HCT116 (cell line): Measurements from ENCODE around the gene TMC1. TPM values are rescaled to one million over a fixed set of nuclear protein-coding genes. Genes with fewer than 3 reads are reported as not detected.
A peak's percentile ranks its signal among the peaks of the same experiment; 100 is the strongest.

Source experiments
- ATAC-seq: fragments of 200-7000 bp; cut with Tn5 transposase; 2 replicates; pipeline ENCODE4 v1.9.1; 2020; ENCODE audit warnings: mild to moderate bottlenecking, moderate library complexity
- BruUV-seq: library from RNA; stranded (reverse); fragments of 400-500 nt; replicated peaks from 2 replicates; lab custom pipeline; 2021; lab: Mats Ljungman, UMichigan
- CTCF ChIA-PET: fragments of 300-600 bp; sonication (Branson Sonifier 250); formaldehyde crosslinking; loops from one replicate; lab custom pipeline; 2021; ENCODE audit warnings: antibody characterized with exemption; lab: Charles Lee
- POLR2A ChIA-PET: fragments of 300-600, 350-600 bp; sonication (Branson Sonifier 250); formaldehyde crosslinking; loops from one replicate; lab custom pipeline; 2021; ENCODE audit warnings: antibody characterized with exemption; lab: Charles Lee
- RAD21 ChIA-PET, 2 experiments: fragments of 300-600 bp; sonication (Branson Sonifier 250); formaldehyde crosslinking; loops; one replicate each; lab custom pipeline; 2023; ENCODE audit warnings: low total read pairs in 2 of 2; ENCODE audit not compliant: uncharacterized antibody in 2 of 2, unreplicated experiment in 2 of 2, low non-redundant PET in 1 of 2; lab: Charles Lee
- DNase-seq: peaks from one replicate; pipeline ENCODE4 v3.0.0-alpha.2; 2010; ENCODE audit warnings: low read depth, low spot score
- H2AFZ ChIP-seq: fragments of 200-600 bp; shearing (Covaris generic), sonication (generic); 2 replicates; pipeline ENCODE4 v1.6.1; 2017; ENCODE audit warnings: low read depth, mixed run types, mixed read lengths, antibody characterized with exemption, low read length; ENCODE audit not compliant: poor library complexity, severe bottlenecking
- H3K27ac ChIP-seq: 2 replicates; pipeline ENCODE4 v1.5.1; 2012; ENCODE audit warnings: low read depth, low read length
- H3K27me3 ChIP-seq: fragments of 200-600 bp; sonication (generic); 2 replicates; pipeline ENCODE4 v1.6.1; 2016; ENCODE audit warnings: mixed run types, low read length, mixed read lengths; ENCODE audit not compliant: insufficient read depth
- H3K36me3 ChIP-seq, 2 experiments: fragments of 200-500 bp in 1 of 2; fragments of 200-600 bp in 1 of 2; sonication (Bioruptor generic) in 1 of 2; sonication (generic) in 1 of 2; 2 replicates each; pipeline versions ENCODE4 v1.5.1 to v1.6.1; 2014 to 2016; ENCODE audit warnings: low read length in 2 of 2, inconsistent platforms in 1 of 2, mixed read lengths in 1 of 2, mixed run types in 1 of 2; ENCODE audit not compliant: insufficient read depth in 2 of 2, control insufficient read depth in 1 of 2
- H3K4me1 ChIP-seq, 2 experiments: fragments of 200-600 bp in 1 of 2; sonication (generic) in 1 of 2; 2 replicates each; pipeline versions ENCODE4 v1.5.1 to v1.6.1; 2012 to 2017; ENCODE audit warnings: low read length in 2 of 2, inconsistent platforms in 1 of 2, mild to moderate bottlenecking in 1 of 2, mixed read lengths in 1 of 2, mixed run types in 1 of 2, moderate library complexity in 1 of 2; ENCODE audit not compliant: insufficient read depth in 2 of 2, control insufficient read depth in 1 of 2
- H3K4me2 ChIP-seq: fragments of 200-600 bp; sonication (generic); 2 replicates; pipeline ENCODE4 v1.6.1; 2017; ENCODE audit warnings: mixed run types, low read length, mixed read lengths
- H3K4me3 ChIP-seq, 2 experiments: fragments of 200-600 bp in 1 of 2; sonication (generic) in 1 of 2; replicated peaks in 1 of 2; 2 replicates each; pipeline ENCODE4 v1.5.1; 2011 to 2016; ENCODE audit warnings: low read length in 2 of 2, control low read depth in 1 of 2, low read depth in 1 of 2, mild to moderate bottlenecking in 1 of 2, mixed read lengths in 1 of 2, mixed run types in 1 of 2
- H3K79me2 ChIP-seq: fragments of 200-600 bp; sonication (generic); 2 replicates; pipeline ENCODE4 v1.6.1; 2017; ENCODE audit warnings: mild to moderate bottlenecking, mixed run types, low read length, moderate library complexity, mixed read lengths; ENCODE audit not compliant: insufficient read depth
- H3K9ac ChIP-seq: fragments of 200-600 bp; sonication (generic); 2 replicates; pipeline ENCODE4 v1.6.1; 2016; ENCODE audit warnings: low read length, mixed read lengths
- H3K9me2 ChIP-seq: fragments of 200-600 bp; sonication (generic), shearing (Covaris generic); 2 replicates; pipeline ENCODE4 v1.6.1; 2017; ENCODE audit warnings: mixed run types, mild to moderate bottlenecking, moderate library complexity; ENCODE audit not compliant: insufficient read depth
- H3K9me3 ChIP-seq, 2 experiments: fragments of 200-500 bp in 1 of 2; fragments of 200-600 bp in 1 of 2; sonication (Bioruptor generic) in 1 of 2; sonication (generic) in 1 of 2; 2 replicates each; pipeline ENCODE4 v1.6.1; 2014 to 2017; ENCODE audit warnings: low read length in 2 of 2, mixed read lengths in 2 of 2, inconsistent platforms in 1 of 2, low read depth in 1 of 2, mild to moderate bottlenecking in 1 of 2, mixed run types in 1 of 2, moderate library complexity in 1 of 2; ENCODE audit not compliant: control insufficient read depth in 1 of 2, insufficient read depth in 1 of 2
- H4K20me1 ChIP-seq: fragments of 200-600 bp; sonication (generic), shearing (Covaris generic); 2 replicates; pipeline ENCODE4 v1.6.1; 2017; ENCODE audit warnings: mixed run types, mild to moderate bottlenecking, moderate library complexity; ENCODE audit not compliant: insufficient read depth
- CBX3 ChIP-seq: IDR thresholded peaks from 2 replicates; pipeline ENCODE4 v1.6.1; 2012; ENCODE audit warnings: low read depth
- CEBPB ChIP-seq: IDR thresholded peaks from 2 replicates; pipeline ENCODE4 v1.6.1; 2012; ENCODE audit warnings: low read depth
- EGR1 ChIP-seq: IDR thresholded peaks from 2 replicates; pipeline ENCODE4 v1.6.1; 2012; ENCODE audit warnings: low read depth
- EZH2 ChIP-seq: fragments of 200-600 bp; sonication (generic); IDR thresholded peaks from 2 replicates; pipeline ENCODE4 v1.6.1; 2017; ENCODE audit warnings: antibody characterized with exemption, mixed run types
- EZH2phosphoT487 ChIP-seq: fragments of 200-600 bp; IDR thresholded peaks from 2 replicates; pipeline ENCODE4 v1.6.1; 2018; ENCODE audit warnings: antibody characterized with exemption, borderline replicate concordance
- FOSL1 ChIP-seq: IDR thresholded peaks from 2 replicates; pipeline ENCODE4 v1.6.1; 2012; ENCODE audit warnings: low read depth
- JUND ChIP-seq: IDR thresholded peaks from 2 replicates; pipeline ENCODE4 v1.6.1; 2012
- POLR2A ChIP-seq: IDR thresholded peaks from 2 replicates; pipeline ENCODE4 v1.7.0; 2011; ENCODE audit warnings: borderline replicate concordance; ENCODE audit not compliant: insufficient read depth, insufficient read length; ENCODE audit errors: extremely low read depth
- POLR2AphosphoS5 ChIP-seq: IDR thresholded peaks from 2 replicates; pipeline ENCODE4 v1.6.1; 2011; ENCODE audit warnings: mild to moderate bottlenecking, low read depth, low read length, moderate library complexity
- RAD21 ChIP-seq: IDR thresholded peaks from 2 replicates; pipeline ENCODE4 v1.6.1; 2012; ENCODE audit warnings: low read depth, mild to moderate bottlenecking
- SIN3A ChIP-seq: IDR thresholded peaks from 2 replicates; pipeline ENCODE4 v1.6.1; 2012; ENCODE audit warnings: low read depth
- SP1 ChIP-seq: IDR thresholded peaks from 2 replicates; pipeline ENCODE4 v1.6.1; 2012; ENCODE audit warnings: low read depth
- SRF ChIP-seq: IDR thresholded peaks from 2 replicates; pipeline ENCODE4 v1.6.1; 2012; ENCODE audit warnings: low read depth
- intact Hi-C: fragments of 100-400 bp; cut with micrococcal nuclease; formaldehyde crosslinking; loops from 2 replicates; pipeline ENCODE4 v1.10.0; 2022
- total RNA-seq: library from RNA; stranded (reverse); gene quantifications from one replicate; pipeline ENCODE4 v1.2.1, GENCODE V29; 2021; ENCODE audit not compliant: unreplicated experiment
- TF ChIP-seq, protein P1 (sequence below): IDR thresholded peaks from 2 replicates; pipeline ENCODE4 v1.6.1; 2012; ENCODE audit warnings: low read depth
- TF ChIP-seq, protein P2 (sequence below), 3 experiments: fragments of 200-600 bp in 1 of 3; sonication (generic) in 1 of 3; IDR thresholded peaks in 2 of 3; conservative IDR thresholded peaks in 1 of 3; 2 replicates each; pipeline ENCODE4 v1.5.1; 2012 to 2017; ENCODE audit warnings: low read depth in 2 of 3, low read length in 2 of 3, antibody characterized with exemption in 1 of 3, borderline replicate concordance in 1 of 3, control low read depth in 1 of 3, mild to moderate bottlenecking in 1 of 3, mixed read lengths in 1 of 3, mixed run types in 1 of 3, moderate library complexity in 1 of 3; ENCODE audit not compliant: insufficient read depth in 1 of 3
- TF ChIP-seq, protein P3 (sequence below): IDR thresholded peaks from 2 replicates; pipeline ENCODE4 v1.6.1; 2012

Gene TMC1
- total RNA-seq, 1 experiment from 2014 or later: 0.57 TPM

DNA sequence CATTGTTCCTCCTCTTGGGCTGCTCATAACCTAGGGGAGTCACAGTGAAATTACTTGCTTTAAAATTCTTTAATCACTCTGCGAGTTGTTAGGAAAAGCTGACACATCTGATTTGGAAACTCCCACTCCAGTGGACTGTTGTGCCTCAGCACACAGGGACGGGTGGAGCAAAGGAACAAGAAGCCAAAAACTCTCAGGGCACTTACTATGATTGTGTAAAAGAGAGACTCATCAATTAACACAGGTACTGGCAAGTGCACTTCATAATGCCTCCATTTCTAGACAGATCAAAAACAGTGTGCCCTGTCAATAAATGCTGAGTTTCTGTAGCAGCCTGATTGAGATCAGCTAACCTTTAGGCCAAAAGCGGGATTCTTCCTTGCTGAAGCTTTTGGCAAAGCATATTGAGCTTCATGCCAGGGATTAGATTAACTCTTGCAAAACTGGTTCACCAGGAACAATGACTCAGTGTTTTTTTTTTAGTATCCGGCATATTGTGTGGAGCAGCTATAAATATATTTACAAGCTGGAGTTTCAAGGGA is 55.9 kb downstream of the TMC1 start:
- Histone ChIP-seq H3K4me1 (peaks cover 65 to 88% of the 10 kb centered on the region in 2 experiments), H2AFZ (peak overlapping the region; percentile 79), H3K79me2 (no peaks in the 10 kb centered on the region), H3K4me3 (peak overlapping the region; percentile 12 to 38; a peak in 3 of 4 replicates), H3K9ac (peak overlapping the region; percentile 47), H3K27me3 (no peaks in the 10 kb centered on the region), H3K36me3 (no peaks in the 10 kb centered on the region), H3K4me2 (peak overlapping the region; percentile 70), H4K20me1 (no peaks in the 10 kb centered on the region), H3K9me2 (no peaks in the 10 kb centered on the region; the same call in 1 of the 2 replicates), H3K27ac (peak overlapping the region; percentile 81), H3K9me3 (no peaks in the 10 kb centered on the region)
- peak; percentile 37 for ATAC-seq
- ChIA-PET RAD21 (interaction anchor here in 1 of 2 experiments (1.0 kb wide), 1 partner anchor 57 kb away, joined by 4 read pairs; no protein-coding TSS in a partner anchor), POLR2A (interaction anchor here (0.8 to 8.3 kb wide), 9 partner anchors 9 to 215 kb away, joined by 3 to 69 read pairs (median 4); partner anchors contain the start of gene ZFAND5), CTCF (interaction anchor here (1.1 kb wide), 1 partner anchor 9 kb away, joined by 5 read pairs; no protein-coding TSS in a partner anchor)
- intact Hi-C loops: loop anchor here (1.0 to 5.0 kb wide), 2 partner anchors 100 to 212 kb away; partner anchors contain the start of gene ZFAND5
- DNase-seq: peak; percentile 68
- TF ChIP-seq SRF (0 out of 2 replicates have a peak, but pooled peaks have one; percentile 71), EGR1 (0 out of 2 replicates have a peak, but pooled peaks have one; percentile 40), CEBPB (peak; percentile 93), SIN3A (peak; percentile 58; the same call in 1 of the 2 replicates), EZH2 (no peak), RAD21 (peak; percentile 47), EZH2phosphoT487 (no peak), JUND (peak; percentile 89), CBX3 (peak; percentile 68; the same call in 1 of the 2 replicates), SP1 (peak; percentile 96), POLR2AphosphoS5 (peak; percentile 76), FOSL1 (peak; percentile 88), POLR2A (no peak)
- TF ChIP-seq, protein P1, sequence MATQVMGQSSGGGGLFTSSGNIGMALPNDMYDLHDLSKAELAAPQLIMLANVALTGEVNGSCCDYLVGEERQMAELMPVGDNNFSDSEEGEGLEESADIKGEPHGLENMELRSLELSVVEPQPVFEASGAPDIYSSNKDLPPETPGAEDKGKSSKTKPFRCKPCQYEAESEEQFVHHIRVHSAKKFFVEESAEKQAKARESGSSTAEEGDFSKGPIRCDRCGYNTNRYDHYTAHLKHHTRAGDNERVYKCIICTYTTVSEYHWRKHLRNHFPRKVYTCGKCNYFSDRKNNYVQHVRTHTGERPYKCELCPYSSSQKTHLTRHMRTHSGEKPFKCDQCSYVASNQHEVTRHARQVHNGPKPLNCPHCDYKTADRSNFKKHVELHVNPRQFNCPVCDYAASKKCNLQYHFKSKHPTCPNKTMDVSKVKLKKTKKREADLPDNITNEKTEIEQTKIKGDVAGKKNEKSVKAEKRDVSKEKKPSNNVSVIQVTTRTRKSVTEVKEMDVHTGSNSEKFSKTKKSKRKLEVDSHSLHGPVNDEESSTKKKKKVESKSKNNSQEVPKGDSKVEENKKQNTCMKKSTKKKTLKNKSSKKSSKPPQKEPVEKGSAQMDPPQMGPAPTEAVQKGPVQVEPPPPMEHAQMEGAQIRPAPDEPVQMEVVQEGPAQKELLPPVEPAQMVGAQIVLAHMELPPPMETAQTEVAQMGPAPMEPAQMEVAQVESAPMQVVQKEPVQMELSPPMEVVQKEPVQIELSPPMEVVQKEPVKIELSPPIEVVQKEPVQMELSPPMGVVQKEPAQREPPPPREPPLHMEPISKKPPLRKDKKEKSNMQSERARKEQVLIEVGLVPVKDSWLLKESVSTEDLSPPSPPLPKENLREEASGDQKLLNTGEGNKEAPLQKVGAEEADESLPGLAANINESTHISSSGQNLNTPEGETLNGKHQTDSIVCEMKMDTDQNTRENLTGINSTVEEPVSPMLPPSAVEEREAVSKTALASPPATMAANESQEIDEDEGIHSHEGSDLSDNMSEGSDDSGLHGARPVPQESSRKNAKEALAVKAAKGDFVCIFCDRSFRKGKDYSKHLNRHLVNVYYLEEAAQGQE: no peak
- TF ChIP-seq, protein P2, sequence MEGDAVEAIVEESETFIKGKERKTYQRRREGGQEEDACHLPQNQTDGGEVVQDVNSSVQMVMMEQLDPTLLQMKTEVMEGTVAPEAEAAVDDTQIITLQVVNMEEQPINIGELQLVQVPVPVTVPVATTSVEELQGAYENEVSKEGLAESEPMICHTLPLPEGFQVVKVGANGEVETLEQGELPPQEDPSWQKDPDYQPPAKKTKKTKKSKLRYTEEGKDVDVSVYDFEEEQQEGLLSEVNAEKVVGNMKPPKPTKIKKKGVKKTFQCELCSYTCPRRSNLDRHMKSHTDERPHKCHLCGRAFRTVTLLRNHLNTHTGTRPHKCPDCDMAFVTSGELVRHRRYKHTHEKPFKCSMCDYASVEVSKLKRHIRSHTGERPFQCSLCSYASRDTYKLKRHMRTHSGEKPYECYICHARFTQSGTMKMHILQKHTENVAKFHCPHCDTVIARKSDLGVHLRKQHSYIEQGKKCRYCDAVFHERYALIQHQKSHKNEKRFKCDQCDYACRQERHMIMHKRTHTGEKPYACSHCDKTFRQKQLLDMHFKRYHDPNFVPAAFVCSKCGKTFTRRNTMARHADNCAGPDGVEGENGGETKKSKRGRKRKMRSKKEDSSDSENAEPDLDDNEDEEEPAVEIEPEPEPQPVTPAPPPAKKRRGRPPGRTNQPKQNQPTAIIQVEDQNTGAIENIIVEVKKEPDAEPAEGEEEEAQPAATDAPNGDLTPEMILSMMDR (IDR thresholded peaks at IDR 0.05 in 2 of 3, conservative IDR thresholded peaks at IDR 0.05 in 1 of 3; ENCODE audit: borderline replicate concordance in 1 of 3, insufficient read depth in 1 of 3, low read depth in 2 of 3, low read length in 2 of 3): no peak
- TF ChIP-seq, protein P3, sequence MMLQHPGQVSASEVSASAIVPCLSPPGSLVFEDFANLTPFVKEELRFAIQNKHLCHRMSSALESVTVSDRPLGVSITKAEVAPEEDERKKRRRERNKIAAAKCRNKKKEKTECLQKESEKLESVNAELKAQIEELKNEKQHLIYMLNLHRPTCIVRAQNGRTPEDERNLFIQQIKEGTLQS: peak; percentile 52; the same call in 1 of the 2 replicates
- BruUV-seq: no TSS peak
